H1 (cell line): Measurements from ENCODE around the gene SOX2. TPM values are rescaled to one million over a fixed set of nuclear protein-coding genes. Genes with fewer than 3 reads are reported as not detected.

Source experiments
- CTCF ChIP-seq, 3 experiments: IDR thresholded peaks; 1 replicate in 2 of 3; 2 replicates in 1 of 3; pipeline versions ENCODE4 v1.5.1 to v1.6.1; 2011; ENCODE audit warnings: low read length in 3 of 3, mild to moderate bottlenecking in 3 of 3, inconsistent platforms in 2 of 3, low read depth in 1 of 3, moderate library complexity in 1 of 3; ENCODE audit not compliant: insufficient read depth in 1 of 3; ENCODE audit errors: control extremely low read depth in 1 of 3
- YY1 ChIP-seq: IDR thresholded peaks from 2 replicates; pipeline ENCODE4 v1.6.1; 2011; ENCODE audit warnings: low read depth, mild to moderate bottlenecking, low read length
- polyA plus RNA-seq, 7 experiments: library from polyadenylated mRNA; depleted of rRNA in 3 of 7; stranded (reverse) in 5 of 7; unstranded in 2 of 7; fragments of >200 nt in 5 of 7; fragments of 200-250 nt in 2 of 7; gene quantifications; 1 replicate in 5 of 7; 2 replicates in 1 of 7; 4 replicates in 1 of 7; pipeline versions ENCODE4 v1.2.1 to v1.2.3, GENCODE V29; 2011 to 2013; ENCODE audit warnings: missing spikeins in 2 of 7, mixed read lengths in 2 of 7
- total RNA-seq: library from RNA; stranded (reverse); fragmentation: NEBNext Ultra II Directional; extraction: Animal tissue kit (Norgen Biotek cat#: 25700); gene quantifications from 2 replicates; pipeline ENCODE4 v1.2.1, GENCODE V29; 2021

SOX2 gene
- total and polyA plus RNA-seq, 2 of the 8 experiments (the other 6 are each of a cell fraction or from before 2014, with no cell fraction given), result 149 to 247 TPM

- TF ChIP-seq CTCF (IDR thresholded peaks at IDR 0.05; ENCODE audit: control extremely low read depth in 1 of 3, insufficient read depth in 1 of 3, low read depth in 1 of 3, low read length in 3 of 3), result peak; percentile 70 to 91 (median 87)
- peak; percentile 65; the same call in 1 of the 2 replicates for TF ChIP-seq YY1
- TF ChIP-seq, all 59 proteins: peak for 7
Observed at GRCh38 chr3:181700168-181701087, 11.3 kb upstream of the SOX2 start (continued).
